ENCODE results near the gene PTPRN2. TPM values are rescaled to one million over a fixed set of nuclear protein-coding genes. Genes with fewer than 3 reads are reported as not detected.

PTPRN2 gene
- total RNA-seq, 1 donor from 2014 or later: 15.4 TPM

DNA sequence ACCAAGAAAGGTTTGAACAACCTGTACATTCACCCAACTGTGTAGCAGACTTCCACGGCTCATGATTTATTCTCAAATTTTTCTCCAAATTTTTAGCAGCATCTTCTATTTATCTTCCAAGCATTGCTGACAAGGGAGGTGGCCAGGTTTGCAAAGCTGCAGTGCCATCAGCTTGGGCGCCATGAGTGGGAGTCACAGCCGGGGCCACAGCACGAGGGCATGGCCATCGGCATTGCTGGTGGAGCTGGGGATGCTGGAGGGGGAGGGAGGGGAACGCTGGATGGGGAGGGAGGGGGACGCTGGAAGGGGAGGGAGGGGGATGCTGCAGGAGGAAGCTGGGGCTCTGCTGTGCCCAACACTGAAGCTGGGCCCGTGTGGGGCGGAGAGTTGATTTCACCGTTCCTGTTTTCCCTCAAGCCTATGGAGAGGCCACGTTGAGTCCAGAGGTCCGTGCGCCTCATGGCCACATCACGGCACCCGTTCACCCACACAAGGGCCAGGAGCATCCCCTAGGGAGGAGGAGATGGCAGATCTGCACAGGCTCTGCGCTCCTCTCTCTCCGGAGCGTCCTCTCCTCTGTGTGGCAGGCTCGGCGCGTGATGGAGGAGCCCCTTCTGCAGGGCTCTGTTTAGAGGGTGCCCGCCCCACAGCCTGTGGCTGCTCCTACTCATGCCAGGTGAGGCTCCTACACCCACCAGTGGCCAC is 730.6 kb downstream of the PTPRN2 start:
- Mint-ChIP-seq H3K27ac (no peak overlapping the region), H3K4me1 (ENCODE audit: unreplicated experiment) (peaks cover 19% of the 10 kb centered on the region), H3K9me3 (no peaks in the 10 kb centered on the region), H3K27me3 (peaks cover 5% of the 10 kb centered on the region), H3K4me3 (no peak overlapping the region), H3K36me3 (no peaks in the 10 kb centered on the region)
- no peak for DNase-seq (ENCODE audit: extremely low spot score, unreplicated experiment)
- no peak for TF ChIP-seq CTCF (conservative IDR thresholded peaks at IDR 0.05)

- no peaks in the 10 kb centered on the region for H3K9me3 Mint-ChIP-seq
- DNase-seq (ENCODE audit: extremely low spot score, unreplicated experiment): no peak
- peaks cover 25% of the 10 kb centered on the region for H3K4me1 Mint-ChIP-seq (ENCODE audit: unreplicated experiment)
- no peak overlapping the region for H3K4me3 Mint-ChIP-seq
- peaks cover 9% of the 10 kb centered on the region for H3K27me3 Mint-ChIP-seq
- no peaks in the 10 kb centered on the region for H3K36me3 Mint-ChIP-seq
- no peak overlapping the region for H3K27ac Mint-ChIP-seq
- no peak for TF ChIP-seq CTCF (conservative IDR thresholded peaks at IDR 0.05)
Measured at GRCh38 chr7:157855452-157856213, 732.0 kb downstream of the PTPRN2 start.

- Mint-ChIP-seq H3K4me1 (ENCODE audit: unreplicated experiment) (peaks cover 19% of the 10 kb centered on the region), H3K9me3 (no peaks in the 10 kb centered on the region), H3K27ac (no peak overlapping the region), H3K36me3 (no peaks in the 10 kb centered on the region), H3K27me3 (peaks cover 4% of the 10 kb centered on the region), H3K4me3 (no peak overlapping the region)
- TF ChIP-seq CTCF (conservative IDR thresholded peaks at IDR 0.05): no peak
- DNase-seq (ENCODE audit: extremely low spot score, unreplicated experiment): no peak
Measured at GRCh38 chr7:157855016-157855415, 732.6 kb downstream of the PTPRN2 start.

- no peak for DNase-seq (ENCODE audit: extremely low spot score, unreplicated experiment)
- no peak for TF ChIP-seq CTCF (conservative IDR thresholded peaks at IDR 0.05)
- Mint-ChIP-seq H3K36me3 (no peaks in the 10 kb centered on the region), H3K27ac (no peak overlapping the region), H3K27me3 (peaks cover 4% of the 10 kb centered on the region), H3K4me1 (ENCODE audit: unreplicated experiment) (peaks cover 19% of the 10 kb centered on the region), H3K9me3 (no peaks in the 10 kb centered on the region), H3K4me3 (no peak overlapping the region)
Measured at GRCh38 chr7:157854066-157854891, 733.3 kb downstream of the PTPRN2 start.

DNA sequence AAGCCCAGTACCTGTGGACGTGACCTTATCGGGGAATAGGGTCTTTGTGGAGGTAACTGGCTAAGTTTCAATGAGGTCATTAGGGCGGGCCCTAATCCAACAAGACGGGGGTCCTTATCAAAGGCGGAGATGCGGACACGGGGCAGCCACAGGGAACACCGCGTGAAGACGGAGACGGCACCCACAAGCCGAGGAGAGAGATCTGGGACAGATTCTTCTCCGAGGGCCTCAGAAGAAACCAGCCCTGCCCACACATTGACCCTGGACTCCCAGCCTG is 733.9 kb downstream of the PTPRN2 start:
- DNase-seq (ENCODE audit: extremely low spot score, unreplicated experiment): no peak
- Mint-ChIP-seq H3K9me3 (no peaks in the 10 kb centered on the region), H3K4me1 (ENCODE audit: unreplicated experiment) (peaks cover 19% of the 10 kb centered on the region)

More for the DNA sequence above, 733.9 kb downstream of the PTPRN2 start:
- H3K36me3 Mint-ChIP-seq: no peaks in the 10 kb centered on the region
- peaks cover 4% of the 10 kb centered on the region for H3K27me3 Mint-ChIP-seq
- H3K4me3 Mint-ChIP-seq: no peak overlapping the region
- TF ChIP-seq CTCF (conservative IDR thresholded peaks at IDR 0.05): no peak
- no peak overlapping the region for H3K27ac Mint-ChIP-seq

Measured in type B pancreatic cell (in vitro differentiated cells).